Glomerular visceral epithelial cell (primary cell): ENCODE data around the gene XG.

Source experiments
- DNase-seq: peaks from one replicate; pipeline ENCODE4 v3.0.0-alpha.2; 2016; ENCODE audit errors: extremely low spot score

XG gene

DNA sequence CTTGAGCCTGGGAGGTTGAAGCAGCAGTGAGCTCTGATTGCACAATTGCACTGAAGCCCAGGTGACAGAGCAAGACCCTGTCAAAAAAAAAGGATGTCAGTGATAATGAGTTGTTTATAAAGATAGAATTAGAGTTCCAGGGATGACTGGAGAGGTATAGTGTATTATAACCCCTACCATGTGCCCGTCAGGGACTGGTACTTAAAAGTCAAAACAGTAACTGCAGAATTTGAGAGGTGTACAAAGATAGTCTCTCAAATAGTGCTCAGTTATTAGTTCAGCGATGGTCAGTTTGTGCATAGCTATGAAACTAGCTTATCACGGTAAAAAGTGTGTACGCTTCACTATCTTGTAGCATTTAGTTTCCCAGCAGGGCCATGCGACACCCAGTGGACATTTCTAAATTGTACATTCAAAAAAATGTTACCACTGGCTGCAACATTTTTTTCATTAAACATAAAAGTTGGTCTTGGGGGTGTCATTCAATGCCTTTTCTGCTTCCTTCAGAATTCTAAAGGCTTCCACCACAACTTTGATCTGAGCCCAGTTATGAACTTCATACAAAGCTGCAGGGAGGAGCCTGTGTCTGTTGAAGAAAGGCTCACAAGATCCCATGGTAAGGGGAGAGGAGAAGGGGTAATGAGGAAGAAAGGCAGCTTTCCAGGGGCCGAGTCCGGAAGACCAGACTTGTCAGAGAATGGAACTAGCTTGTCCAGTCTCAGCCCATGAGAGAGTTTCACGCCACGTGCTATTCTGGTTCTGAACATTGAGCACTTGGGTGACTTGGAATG is 67.7 kb downstream of the XG start:
- DNase-seq, result peak; percentile 17

- DNase-seq, result no peak
Measured at GRCh38 chrX:2820136-2820771, 68.4 kb downstream of the XG start.

GRCh38 chrX:2823795-2824386 is 72.1 kb downstream of the XG start:
- DNase-seq, result no peak

DNA sequence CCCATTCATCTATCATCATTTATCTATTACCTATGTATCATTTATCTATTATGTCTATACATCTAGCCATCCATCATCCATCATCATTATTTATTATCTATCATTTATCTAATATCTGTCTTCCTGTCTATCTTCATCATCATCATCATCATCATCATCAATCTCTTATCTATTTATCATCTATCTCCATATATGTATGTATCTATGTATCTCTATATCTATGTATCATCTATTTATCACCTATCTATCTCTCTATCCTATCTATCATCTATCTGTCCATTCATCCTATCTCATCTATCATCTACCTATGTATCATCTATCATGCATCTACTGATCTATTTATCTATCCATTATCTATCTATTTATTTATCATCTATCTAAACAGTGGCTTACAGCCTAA is 73.0 kb downstream of the XG start:
- DNase-seq, result no peak

GRCh38 chrX:2828344-2828958 is 76.6 kb downstream of the XG start, which contains the start of gene GYG2:
Gene GYG2 (plus strand): TSS chrX:2828930. CDS start chrX:2830189, 1,259 bp downstream.
- DNase-seq, result no peak

DNA sequence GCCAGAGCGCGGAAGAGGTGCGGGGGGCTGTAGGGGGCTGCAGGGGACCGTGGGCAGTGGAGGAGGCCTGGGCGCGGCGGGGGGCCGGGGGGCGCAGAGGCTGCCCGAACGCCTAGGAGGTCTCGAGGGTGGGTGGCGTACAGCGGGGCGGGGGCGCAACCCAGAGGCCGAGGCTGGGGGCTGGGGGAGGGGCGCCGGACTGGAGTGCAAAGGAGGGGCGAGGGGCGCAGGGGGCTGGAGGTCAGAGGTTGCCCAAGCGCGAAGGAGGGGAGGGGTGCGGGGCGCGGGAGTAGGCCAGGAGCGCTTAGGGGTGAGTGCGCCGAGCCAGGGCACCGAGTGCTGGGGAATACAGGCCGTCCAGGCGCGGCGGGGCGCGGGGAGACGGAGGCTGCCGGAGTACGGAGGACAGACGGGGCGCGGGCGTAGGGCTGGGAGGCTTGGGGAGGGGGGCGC is 77.1 kb downstream of the XG start:
- no peak for DNase-seq

- no peak for DNase-seq
Measured at GRCh38 chrX:2829469-2830246, 77.8 kb downstream of the XG start.

GRCh38 chrX:2831471-2832228 is 79.8 kb downstream of the XG start:
- no peak for DNase-seq

DNA sequence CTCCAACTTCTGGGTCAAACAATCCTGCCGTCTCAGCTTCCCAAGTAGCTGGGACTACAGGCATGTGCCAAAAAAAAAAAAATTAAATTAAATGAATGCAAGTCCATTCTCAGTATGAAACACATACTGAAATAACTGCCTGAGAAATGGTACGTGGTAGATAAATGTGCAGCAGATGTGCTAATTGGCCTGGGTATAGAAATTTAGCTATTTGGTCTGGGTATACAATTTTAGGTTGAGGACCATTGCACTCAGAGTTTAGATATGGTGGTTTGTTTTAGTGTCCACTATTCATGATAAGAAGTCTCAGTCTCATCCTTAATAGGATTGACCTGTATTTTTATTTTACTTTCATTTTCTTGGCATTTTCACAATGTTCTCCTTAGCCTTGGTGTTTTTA is 86.1 kb downstream of the XG start:
- DNase-seq, result no peak

DNA sequence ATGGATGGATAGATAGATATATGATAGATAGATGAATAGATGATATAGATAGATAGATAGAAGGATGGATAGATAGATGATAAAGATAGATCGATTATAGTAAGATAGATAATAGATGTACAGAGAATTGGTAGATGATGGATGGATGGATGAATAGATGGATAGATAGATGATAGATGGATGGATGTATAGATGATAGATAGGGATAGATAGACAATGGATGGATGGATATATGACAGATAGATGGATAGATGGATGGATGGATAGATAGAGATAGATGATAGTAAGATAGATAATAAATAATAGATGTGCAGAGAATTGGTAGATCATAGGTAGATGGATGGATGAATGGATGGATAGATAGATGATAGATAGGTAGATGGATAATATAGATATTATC is 89.1 kb downstream of the XG start:
- no peak for DNase-seq

GRCh38 chrX:2841537-2841936 is 89.7 kb downstream of the XG start:
- no peak for DNase-seq

DNA sequence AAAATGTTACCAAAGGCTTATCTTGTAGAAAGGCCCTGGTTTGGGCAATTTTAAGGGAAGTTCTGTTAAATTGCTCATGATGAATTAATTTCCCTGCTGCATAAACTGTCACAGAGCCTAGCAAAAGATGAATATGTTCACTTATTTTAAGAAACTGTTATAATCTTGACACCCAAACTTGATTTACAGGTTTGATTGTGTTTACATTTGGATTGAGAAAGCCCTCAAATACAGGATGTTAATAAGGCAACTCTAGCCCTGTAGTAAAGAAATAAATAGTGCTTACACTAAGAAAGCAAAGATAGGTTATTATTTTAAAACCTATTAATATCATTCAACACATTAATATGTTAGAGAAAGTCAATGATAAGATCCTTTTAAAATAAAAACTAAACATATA is 95.2 kb downstream of the XG start:
- no peak for DNase-seq

DNA sequence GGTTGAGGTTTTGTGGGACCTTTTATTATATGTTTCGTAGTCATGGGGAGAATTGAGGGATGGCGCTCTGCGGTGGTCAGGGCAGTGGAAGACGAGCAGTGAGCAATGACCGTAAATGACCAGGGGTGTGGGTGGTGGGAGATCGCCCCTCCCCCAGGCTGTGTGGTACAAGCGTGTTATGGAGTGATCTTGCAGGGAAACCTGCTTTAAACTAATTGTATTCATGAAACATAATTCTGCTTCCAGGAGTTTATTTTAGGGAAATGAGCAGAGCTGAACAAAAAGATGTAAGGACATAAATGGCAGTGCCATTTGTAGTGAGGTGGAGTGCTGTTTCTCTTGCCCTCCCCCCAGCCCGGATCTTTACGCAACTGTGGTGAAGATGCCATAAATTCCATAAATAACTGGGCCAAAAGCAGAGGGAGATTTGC is 97.0 kb downstream of the XG start:
- peak; percentile 48 for DNase-seq

GRCh38 chrX:2854918-2855317 is 103.1 kb downstream of the XG start:
- no peak for DNase-seq

DNA sequence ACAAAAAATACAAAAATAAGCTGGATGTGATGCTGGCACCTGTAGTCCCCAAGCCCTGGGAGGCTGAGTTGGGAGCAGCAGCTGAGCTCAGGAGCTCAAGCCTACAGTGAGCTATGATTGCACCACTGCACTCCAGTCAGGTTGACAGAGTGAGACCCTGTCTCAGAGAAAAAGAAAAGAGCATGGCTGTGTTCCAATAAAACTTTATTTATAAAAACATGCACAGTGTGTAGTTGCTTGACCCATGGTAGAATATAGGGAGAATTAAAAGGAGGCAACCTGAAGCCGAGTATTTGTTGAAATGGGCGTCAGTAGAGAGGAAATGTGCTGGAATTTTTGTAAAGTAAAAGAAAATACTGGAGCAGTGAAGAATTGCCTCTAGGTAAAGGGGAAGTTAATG is 103.9 kb downstream of the XG start:
- DNase-seq, result no peak

GRCh38 chrX:2857566-2857965 is 105.7 kb downstream of the XG start:
- no peak for DNase-seq

DNA sequence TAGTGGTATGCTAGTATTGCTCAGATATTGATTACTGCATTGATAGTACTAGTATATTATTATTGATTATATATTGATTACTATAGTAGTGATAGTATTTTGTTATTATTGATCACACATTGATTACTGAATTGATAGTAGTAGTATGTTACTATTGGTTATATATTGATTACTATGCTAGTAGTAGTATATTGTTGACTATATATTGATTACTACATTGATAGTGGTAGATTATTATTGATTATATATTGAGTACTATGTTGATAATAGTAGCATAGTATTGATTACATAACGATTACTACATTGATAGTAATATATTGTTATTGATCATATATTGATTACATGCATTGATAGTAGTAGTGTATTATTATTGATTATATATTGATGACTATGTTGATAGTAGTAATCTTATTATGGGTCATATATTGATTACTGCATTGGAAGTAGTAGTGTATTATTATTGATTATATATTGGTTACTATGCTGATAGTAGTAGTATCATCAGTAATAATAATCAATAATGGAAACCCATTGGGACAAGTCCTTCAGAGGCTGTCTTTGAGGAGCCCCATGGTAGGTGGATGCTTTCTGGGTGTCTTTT is 107.5 kb downstream of the XG start:
- no peak for DNase-seq

DNA sequence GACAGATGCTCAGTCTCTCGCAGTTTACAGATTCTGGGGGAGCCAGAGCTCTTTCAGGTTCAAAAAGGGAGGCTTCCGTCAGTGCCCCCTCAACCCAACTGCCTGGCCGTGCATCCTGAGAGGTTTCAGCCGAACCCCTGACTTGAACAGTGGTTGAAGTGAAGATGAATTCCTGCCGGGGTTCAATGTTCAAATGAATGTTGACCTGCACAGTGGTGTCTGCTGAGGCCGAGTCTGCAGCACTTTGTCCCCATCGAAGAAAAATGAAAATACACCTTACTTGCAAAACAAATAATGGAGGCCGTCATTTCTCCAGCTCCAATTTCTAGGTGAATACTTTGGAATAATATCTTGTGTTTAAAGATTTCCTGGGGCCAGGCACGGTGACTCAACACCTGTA is 110.6 kb downstream of the XG start:
- DNase-seq, result no peak

- DNase-seq, result no peak
Measured at GRCh38 chrX:2863646-2864045, 111.8 kb downstream of the XG start.
